Measurements from ENCODE around the gene CNFN.

CNFN gene

DNA sequence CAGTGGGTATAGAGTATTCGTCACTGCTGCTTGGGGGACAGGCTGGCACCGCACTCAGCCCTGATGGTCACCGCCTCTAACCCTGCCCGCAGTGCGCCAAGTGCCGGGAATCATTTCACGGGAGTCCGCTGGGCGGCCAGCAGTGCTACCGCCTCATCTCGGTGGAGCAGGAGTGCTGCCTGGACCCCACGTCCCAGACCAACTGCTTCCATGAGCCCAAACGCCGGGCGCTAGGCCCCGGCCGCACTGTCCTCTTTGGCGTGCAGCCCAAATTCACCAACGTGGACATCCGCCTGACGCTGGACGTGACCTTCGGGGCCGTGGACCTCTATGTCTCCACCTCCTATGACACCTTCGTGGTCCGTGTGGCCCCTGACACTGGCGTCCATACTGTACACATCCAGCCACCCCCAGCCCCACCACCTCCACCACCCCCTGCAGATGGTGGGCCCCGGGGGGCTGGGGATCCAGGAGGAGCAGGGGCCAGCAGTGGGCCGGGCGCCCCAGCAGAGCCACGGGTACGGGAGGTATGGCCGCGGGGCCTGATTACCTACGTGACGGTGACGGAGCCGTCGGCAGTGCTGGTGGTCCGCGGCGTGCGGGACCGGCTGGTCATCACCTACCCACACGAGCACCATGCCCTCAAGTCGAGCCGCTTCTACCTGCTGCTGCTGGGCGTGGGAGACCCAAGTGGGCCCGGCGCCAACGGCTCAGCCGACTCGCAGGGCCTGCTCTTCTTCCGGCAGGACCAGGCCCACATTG lies 14.5 kb downstream of the CNFN start:
- DNase-seq (ENCODE audit: low spot score): no peak

DNA sequence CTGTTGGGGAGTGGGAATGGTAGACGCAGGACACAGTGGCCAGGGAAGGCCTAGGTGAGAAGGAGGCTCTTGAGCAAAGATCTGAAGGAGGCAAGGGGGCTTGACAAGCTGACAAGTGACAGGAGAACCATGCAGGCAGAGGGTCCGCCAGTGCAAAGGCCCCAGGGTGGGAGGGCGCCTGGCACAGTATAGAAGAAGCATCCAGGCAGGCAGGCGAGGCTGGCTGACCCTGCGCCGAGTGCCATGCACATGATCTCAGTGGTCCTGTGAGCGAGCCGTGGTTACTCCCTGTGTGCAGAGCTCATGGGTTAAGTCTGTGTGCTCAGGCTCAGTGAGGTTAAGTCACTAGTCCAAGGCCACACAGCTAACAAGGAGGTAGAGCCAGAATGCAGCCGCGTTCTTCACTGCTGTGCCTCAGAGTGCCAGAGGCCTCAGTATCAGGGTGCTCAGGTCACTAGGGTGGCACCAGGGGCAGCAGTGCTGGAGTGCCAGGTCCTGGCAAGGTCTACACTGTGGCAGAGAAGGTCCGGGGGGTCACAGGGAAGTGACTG lies 15.2 kb downstream of the CNFN start:
- no peak for DNase-seq (ENCODE audit: low spot score)

DNA sequence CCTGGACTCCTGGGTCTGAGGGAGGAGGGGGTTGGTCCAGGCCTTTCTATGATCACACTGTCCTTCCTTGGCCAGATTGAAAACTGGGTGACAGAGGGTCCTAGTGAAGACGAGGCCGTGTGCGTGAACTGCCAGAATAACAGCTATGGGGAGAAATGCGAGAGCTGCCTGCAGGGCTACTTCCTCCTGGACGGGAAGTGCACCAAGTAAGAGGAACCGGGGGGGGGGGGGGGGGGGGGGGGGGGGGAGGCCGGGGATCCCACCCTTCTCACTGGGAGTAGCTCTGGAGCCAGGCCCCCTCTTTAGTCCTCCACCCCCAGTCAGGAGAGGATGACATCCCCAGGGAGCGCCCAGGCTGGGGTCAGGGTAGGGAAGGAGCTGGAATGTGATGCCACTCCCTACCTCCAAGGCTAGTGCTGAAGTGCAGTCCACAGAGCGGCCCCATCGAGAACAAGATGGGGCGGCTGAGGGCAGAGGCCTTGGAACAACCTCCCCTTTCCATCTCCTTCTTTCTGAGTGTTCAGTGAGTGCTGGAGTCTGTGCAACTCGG lies 19.4 kb downstream of the CNFN start:
- DNase-seq (ENCODE audit: low spot score): no peak

DNA sequence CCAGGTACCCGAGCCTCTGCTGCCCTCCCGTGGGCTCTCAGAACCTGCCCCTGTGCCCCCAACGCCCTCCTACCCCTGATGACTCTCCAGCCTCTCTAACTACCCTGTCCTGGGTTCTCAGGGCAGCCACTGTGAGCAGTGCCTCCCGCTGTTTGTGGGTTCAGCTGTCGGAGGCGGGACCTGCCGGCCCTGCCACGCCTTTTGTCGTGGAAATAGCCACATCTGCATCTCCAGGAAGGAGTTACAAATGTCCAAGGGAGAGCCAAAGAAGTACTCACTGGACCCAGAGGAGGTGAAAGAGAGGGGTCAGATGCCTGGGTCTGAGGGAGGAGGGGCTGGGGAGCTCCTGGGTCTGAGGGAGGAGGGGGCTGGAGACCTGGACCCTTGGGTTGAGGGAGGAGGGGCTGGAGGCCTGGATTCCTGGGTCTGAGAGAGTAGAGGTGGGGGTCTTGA lies 20.0 kb downstream of the CNFN start:
- DNase-seq (ENCODE audit: low spot score): no peak

DNA sequence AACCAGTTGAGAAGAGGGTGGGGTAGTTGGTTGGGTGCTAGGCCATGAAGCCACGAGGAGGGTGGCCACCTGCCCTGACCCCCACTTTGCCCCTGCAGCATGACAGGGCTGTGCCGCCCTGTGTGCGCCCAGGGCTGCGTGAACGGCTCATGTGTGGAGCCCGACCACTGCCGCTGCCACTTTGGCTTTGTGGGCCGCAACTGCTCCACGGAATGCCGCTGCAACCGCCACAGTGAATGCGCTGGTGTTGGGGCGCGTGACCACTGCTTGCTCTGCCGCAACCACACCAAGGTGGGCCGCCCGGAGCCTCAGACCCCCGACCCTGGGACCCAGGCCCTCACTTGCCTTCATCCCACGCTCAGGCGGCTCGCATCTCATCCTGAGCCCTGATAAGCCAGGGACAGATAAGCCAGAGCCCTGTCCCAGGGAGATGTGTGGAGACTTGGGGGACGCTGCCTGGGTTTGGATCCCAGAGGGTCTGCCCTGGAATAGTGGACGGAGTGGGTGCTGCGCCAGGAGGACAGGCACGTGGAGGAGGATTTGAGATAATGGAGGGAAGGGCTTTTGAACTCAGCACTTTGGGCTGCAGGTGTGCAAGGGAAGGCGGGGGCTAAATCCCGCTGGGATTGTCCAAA lies 20.5 kb downstream of the CNFN start:
- DNase-seq (ENCODE audit: low spot score): no peak

DNA sequence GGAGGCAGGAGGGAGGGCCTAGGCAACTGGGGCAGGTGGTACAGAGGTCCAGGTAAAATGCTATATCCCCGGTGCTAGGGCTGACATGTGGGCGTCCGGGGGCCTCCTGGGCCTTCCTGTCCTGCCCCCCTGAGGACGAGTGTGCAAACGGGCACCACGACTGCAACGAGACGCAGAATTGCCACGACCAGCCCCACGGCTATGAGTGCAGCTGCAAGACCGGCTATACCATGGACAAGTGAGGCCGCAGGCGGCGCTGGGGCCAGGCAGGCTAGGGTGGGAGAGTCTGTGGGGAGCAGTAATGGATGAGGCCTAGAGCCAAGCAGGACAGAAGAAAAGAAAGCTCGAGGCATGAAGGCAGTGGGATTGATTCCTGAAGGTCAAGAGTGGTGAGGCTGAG lies 21.3 kb downstream of the CNFN start:
- DNase-seq (ENCODE audit: low spot score): no peak

DNA sequence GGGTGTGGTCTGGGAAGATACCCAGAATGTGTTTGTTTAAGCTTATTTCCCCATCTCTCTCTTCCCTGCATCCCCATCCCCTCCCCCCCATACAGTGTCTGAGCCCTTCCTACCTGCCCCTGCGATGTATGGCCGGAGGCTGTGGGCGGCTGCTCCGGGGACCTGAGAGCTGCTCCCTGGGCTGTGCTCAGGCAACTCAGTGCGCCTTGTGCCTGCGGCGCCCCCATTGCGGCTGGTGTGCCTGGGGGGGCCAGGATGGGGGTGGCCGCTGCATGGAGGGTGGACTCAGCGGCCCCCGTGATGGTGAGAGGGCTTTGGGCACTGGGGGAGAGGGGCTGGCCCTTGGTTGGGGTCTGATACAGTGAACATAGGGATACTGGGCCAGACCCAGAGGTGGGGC lies 21.7 kb downstream of the CNFN start:
- DNase-seq (ENCODE audit: low spot score): no peak

DNA sequence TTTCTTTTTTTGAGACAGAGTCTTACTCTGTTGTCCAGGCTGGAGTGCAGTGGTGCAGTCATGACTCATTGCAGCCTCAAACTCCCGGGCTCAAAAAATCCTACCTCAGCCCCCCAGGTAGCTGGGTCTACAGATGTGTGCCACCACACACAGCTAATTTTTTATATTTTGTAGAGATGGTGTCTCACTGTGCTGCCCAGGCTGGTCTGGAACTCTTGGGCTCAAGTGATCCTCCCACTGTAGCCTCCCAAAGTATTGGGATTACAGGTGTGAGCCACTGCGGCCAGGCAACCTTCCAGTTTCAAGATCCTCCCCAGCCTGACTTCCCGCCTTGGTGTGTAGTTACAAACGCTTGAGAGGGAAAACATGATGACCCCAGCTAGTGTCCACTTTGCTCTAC lies 22.2 kb downstream of the CNFN start:
- DNase-seq (ENCODE audit: low spot score): no peak

DNA sequence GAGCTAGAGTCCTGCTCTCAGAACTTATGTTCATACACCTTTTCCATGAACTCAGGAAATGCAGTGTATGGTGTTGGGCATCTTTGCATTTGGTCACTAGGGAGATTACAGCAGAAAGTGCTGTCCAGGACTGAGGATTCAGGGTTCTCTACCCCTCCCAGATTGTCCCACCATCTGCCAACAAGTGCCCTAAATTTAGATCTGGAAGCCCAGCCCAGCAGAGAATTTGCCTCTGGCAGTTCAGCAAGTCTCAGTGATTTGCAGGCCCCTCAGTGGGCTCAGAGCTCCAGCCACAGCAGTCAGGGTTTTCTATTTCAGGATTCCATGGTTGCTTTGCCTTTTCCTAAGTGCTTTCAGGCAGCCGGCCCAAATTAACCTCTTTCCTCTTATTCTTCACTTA lies 23.4 kb downstream of the CNFN start:
- DNase-seq (ENCODE audit: low spot score): no peak

DNA sequence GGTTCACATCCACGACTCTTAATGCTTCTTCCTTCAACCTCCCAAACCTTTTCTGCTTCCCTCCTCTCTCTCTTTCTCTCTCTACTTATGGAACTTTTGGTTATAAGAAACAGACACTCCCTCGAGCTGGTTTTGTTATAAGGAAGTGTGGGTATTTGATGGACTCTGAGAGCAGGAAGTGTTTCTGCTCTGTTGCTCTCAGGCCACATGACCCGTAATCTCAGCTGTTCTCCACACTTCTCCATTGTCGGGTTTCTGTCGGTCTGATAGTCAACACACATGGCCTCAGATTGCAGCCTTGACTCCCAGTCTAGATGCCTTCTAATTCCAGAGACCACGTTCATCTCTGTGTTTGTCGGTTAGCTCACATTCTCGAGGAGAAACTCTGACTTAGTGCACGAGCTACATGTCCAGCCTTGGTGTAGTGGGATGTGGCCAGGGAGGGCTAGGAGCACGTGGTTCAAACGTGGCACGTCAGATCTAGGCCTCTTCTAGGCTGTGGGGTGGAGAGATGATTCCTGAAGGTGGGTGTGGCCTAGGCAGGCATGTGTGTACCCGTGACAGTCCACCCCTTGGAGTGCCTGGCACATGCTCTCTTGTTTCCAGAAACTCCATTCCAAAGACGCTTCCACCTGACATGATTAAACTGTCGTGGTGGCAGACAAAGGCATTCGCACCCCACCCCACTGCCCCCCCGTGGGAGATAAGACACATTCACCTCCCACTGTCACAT lies 26.3 kb downstream of the CNFN start:
- no peak for DNase-seq (ENCODE audit: low spot score)

DNA sequence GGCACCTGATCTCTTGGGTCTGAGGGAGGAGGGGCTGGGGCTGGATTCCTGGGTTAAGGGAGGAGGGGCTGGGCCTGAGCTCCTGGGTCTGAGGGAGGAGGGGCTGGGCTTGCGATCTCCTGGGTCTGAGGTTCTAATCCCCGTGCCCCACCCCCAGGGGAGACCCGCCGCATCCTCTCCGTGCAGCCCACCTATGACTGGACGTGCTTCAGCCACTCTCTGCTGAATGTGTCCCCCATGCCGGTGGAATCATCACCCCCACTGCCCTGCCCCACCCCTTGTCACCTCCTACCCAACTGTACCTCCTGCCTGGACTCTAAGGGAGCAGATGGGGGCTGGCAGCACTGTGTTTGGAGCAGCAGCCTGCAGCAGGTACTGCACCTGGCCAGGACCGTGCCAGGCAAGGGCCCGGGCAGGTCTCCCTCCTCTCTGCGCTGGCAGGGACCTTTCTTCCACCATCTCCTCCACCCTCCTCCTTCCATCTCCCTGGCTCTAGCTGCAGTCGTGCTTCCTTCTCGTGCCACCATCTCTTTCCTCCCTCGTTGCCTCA lies 27.1 kb downstream of the CNFN start:
- no peak for DNase-seq (ENCODE audit: low spot score)

DNA sequence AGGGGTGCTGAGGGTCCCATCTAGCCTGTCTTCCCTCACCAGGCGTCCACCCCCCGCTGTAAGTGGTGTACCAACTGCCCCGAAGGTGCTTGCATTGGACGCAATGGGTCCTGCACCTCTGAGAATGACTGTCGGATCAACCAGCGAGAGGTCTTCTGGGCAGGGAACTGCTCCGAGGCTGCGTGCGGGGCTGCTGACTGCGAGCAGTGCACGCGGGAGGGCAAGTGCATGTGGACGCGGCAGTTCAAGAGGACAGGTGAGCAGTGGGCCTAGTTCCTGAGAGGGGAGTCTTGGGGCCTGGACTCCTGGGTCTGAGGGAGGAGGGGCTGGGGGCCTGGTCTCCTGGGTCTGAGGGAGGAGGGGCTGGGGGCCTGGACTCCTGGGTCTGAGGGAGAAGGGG lies 27.8 kb downstream of the CNFN start:
- no peak for DNase-seq (ENCODE audit: low spot score)

DNA sequence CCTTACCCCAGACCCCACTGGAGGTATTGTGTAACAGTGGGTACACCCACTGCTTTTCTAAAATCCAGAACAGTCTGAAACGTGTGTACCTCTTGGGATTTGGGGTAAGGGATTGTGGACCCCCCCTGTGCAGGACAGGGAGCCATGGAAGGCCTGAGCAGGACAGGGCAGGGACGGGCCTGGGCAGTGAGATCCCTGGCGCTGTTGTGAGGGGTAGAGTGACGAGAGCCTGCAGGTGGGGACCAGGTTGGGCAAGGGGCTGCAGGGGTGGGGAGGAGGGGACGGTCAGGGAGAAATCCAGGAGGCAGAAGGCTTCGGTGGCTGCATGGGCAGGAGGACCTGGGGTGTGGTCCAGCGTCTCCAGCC lies 28.6 kb downstream of the CNFN start:
- DNase-seq (ENCODE audit: low spot score): no peak

DNA sequence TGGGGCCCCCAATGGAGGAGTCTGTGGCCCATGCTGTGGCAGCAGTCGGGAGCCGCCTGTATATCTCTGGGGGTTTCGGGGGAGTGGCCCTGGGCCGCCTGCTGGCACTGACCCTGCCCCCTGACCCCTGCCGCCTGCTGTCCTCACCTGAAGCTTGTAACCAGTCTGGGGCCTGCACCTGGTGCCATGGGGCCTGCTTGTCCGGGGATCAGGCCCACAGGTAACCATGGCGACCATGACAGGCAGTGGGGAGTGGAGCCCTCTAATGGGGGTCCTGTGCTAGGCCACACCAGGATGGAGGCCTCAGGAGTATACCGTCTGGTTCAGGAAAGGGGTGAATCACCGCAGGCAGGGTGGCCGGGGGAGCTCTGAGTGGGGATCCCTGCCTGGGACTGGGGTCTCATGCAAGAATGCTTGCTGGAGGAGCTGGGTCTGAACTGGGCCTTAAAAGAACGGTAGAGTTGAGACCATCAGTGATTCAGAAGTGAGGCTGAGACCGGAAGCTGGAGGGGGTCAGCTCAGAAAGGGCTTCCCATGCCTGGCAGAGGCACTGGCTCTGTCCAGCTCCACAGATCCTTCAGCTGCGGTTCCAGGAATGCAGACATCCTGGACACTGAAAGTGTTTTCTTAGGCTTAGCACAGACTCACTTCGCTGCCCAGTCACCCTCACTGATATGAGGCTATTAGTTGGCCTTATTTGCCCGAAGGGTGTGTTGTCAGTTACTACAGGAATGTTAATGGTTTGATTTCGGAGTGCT lies 29.1 kb downstream of the CNFN start:
- no peak for DNase-seq (ENCODE audit: low spot score)

DNA sequence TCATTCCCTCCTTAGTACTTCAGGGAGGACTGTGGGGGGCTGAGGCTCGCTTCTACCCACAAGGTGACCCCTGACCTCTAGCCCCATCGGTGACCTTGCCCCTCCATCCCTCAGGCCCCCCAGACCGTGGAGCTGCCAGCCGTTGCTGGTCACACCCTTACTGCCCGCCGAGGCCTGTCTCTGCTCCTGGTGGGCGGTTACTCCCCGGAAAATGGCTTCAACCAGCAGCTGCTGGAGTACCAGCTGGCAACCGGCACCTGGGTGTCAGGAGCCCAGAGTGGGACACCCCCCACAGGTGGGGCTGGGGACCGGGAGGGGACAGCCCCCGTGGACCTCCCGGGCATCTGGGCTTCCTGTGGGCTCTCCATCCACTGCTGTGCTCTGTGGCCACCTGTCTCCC lies 32.8 kb downstream of the CNFN start:
- no peak for DNase-seq (ENCODE audit: low spot score)

DNA sequence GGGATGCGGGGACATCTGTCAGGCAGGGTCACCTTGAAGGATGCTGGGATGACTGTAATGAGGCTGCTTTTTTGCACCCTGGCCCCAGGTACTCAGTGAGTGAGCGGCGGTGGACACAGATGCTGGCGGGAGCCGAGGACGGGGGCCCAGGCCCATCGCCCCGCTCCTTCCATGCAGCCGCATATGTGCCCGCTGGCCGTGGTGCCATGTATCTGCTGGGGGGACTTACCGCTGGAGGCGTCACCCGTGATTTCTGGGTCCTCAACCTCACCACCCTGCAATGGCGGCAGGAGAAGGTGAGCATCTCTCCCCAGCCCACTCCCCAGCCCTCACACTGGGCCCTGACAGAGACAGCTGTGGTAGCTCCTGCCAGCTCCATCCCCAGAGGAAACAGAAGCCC lies 33.4 kb downstream of the CNFN start:
- no peak for DNase-seq (ENCODE audit: low spot score)

DNA sequence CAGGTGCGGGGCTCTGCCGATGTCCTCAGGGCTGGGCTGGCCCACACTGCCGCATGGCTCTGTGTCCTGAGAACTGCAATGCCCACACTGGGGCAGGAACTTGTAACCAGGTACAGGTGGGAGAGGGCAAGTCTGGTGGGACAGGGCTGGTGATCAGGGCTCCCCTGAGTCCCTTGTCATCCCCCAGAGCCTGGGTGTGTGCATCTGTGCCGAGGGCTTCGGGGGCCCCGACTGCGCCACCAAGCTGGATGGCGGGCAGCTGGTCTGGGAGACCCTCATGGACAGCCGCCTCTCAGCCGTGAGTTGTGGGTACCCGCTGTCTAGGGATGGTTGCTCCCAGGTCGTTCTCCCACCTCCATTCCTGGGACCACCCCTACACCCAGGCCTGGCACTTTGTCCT lies 34.2 kb downstream of the CNFN start:
- DNase-seq (ENCODE audit: low spot score): no peak

DNA sequence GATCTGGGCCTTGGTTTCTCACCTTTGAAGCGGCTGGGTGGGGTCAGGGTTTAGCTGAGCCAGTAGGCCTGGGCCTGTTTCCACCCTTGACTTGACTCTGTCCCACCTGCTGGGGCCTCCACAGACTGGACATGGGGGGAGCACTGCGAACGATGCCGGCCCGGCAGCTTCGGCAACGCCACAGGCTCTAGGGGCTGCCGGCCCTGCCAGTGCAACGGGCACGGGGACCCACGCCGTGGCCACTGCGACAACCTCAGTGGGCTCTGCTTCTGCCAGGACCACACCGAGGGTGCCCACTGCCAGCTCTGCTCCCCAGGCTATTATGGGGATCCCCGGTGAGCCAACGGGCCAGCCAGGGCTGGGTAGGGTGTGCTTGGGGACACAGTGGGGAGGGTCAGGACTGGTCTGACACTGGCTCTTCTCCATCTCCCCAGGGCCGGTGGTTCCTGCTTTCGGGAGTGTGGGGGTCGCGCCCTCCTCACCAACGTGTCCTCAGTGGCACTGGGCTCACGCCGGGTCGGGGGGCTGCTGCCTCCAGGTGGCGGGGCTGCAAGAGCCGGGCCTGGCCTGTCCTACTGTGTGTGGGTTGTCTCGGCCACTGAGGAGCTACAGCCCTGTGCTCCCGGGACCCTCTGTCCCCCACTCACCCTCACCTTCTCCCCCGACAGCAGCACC lies 36.6 kb downstream of the CNFN start:
- DNase-seq (ENCODE audit: low spot score): no peak

DNA sequence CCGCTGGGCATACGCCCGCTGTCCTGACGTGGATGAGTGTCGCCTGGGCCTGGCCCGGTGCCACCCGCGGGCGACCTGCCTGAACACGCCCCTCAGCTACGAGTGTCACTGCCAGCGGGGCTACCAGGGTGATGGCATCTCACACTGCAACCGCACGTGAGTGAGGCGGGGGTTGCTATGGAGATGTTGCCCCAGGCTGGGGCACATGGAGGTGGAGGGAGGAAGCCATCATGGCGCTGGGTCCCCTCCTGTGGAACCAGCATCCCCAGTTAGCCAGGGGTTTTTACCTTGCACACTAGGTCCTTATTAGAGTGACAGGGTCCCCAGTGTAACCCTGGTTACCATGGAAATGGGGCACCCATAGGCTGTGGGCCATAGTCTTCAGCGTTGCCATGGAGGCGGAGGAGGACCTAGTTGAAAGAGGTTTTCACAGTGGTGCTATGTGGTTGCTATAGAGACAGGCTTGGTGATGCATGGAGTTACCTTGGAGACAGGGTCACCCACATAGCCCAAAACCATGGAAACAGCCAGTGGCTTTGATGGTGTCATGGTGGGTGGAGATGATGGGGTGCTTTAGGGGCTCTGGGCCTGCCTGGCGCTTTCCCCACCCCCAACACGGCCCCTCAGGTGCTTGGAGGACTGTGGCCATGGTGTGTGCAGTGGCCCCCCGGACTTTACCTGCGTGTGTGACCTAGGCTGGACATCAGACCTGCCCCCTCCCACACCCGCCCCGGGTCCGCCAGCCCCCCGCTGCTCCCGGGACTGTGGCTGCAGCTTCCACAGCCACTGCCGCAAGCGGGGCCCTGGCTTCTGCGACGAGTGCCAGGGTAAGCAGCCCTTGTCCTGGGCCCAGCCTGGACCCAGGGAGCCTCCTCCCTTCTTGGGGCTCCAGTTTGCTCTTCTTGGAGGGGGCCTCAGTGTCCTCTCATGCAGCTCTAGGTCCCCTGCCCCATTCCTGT lies 37.5 kb downstream of the CNFN start:
- peak; percentile 23 for DNase-seq (ENCODE audit: low spot score)
